Activated CD4-positive, CD25-positive, alpha-beta regulatory T cell treated with anti-CD3 and anti-CD28 coated beads, Interleukin-2, amount 50 U/mL, for 16 hours (primary cell): Measurements from ENCODE around the gene CCNL2.
"Not testable (repeated sequence)": the region's sequence is repeated elsewhere in the genome, so short reads cannot be mapped to it uniquely, and the experiment has no call there.

Experiments used
- DNase-seq: peaks from one replicate; pipeline ENCODE4 v3.0.0-alpha.2; 2020; ENCODE audit warnings: low read depth, low spot score

Gene CCNL2

GRCh38 chr1:1373815-1374588, 25.1 kb downstream of the CCNL2 start:
- no peak for DNase-seq

GRCh38 chr1:1373051-1373814, 25.9 kb downstream of the CCNL2 start:
- no peak for DNase-seq

DNA sequence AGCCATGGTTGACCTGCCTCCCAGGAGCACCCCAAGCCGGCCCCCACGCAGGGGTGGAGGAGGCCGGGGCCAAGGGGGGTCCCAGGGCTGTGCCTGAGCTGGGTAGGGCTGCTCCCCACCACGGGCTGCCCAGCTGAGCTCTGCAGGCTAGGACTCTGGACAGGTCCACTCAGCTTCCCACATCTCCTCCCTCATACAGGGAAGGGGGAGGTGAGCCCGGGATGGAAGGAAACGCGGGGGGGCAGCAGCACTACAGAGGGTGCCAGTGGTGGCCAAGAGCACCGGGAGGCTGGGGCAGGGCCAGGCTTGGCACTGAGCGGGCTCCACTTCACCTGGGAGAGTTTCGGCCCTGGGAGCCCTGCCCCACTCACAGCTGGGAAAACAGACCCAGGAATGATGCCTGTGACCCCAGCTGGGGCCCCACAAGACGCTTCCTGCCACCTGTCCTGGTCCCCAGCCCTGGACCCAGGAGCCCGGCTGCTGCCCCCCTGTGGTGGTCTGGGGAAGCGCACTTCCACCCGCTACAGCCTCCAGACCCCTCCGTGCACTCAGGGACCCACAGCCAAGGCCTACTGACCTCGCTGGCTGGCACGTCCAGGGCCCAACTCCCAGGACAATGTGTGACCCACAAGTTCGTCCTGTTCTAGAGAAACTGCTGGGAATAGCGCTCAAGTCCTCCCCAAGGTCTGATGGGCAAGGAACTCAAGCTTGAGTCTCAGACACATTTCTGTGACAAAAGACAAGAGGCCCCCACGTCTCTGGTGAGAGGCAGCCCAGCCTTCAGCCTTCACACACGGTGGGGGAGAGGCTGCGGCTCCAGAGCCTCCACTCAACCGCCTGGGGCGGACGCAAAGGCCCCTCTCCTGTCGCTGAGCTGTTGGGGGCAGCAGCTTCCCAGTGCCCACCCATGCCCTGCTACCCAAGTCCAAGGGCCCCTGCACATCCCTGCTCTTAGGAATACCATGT, 27.1 kb downstream of the CCNL2 start:
- peak; percentile 58 for DNase-seq

DNA sequence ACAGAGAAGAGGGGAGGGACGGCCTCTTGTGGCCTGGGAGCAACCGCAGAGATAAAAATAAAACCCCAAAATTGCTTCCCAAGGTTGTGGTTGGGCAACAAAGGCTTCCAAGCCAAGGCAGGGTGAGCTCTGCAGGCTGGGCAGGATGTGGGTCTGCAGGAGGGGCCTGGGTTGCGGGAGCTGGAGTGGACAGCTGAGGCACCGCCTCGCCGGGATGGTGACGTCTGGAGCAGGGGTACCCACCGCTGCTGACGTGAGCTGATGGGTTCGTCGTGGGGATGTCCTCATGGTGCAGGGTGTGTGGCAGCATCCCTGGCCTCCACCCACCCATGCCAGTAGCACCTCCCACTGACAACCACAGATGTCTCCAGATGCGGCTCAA, 27.8 kb downstream of the CCNL2 start:
- no peak for DNase-seq

DNA sequence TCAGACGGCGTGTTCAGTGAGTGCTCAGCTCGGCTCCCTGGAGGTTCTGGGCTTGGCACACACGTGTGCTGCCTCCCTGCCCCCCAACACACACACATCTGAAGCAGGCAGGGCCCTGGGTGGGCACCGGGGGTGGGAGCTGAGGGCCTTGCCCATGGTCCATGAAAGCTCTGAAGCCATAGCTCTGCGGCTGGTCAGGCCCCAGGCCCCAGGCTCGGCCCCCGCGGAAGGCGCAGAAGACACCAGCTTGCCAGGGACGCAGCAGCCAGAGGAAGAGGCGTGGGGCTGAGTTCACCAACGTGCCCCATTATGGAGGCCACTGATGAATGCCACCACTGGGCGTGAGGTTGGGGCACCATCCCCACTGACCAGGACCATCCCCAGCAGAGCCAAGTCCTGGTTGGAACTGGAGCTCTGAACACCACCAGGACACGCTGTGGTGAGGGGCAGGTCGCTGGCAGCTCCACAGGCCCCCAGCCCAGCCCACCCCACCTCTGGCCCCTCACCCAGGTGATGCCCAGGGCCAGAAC, 28.3 kb downstream of the CCNL2 start:
- DNase-seq = no peak

DNA sequence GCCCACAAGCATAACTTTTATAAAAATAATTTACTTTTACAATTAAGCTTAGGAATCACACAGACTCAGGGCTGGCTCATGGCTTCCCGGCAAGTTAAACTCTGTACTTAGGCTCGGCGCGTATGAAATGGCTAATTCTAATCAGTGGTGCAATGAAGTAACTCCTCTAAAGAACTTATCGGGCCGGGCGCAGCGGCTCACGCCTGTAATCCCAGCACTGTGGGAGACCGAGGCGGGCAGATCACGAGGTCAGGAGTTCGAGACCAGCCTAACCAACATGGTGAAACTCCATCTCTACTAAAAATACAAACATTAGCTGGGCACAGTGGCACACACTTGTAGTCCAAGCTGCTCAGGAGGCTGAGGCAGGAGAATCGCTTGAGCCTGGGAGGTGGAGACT, 29.0 kb downstream of the CCNL2 start:
- DNase-seq = not testable (repeated sequence)

GRCh38 chr1:1367315-1367714, 31.8 kb downstream of the CCNL2 start:
- DNase-seq = no peak

DNA sequence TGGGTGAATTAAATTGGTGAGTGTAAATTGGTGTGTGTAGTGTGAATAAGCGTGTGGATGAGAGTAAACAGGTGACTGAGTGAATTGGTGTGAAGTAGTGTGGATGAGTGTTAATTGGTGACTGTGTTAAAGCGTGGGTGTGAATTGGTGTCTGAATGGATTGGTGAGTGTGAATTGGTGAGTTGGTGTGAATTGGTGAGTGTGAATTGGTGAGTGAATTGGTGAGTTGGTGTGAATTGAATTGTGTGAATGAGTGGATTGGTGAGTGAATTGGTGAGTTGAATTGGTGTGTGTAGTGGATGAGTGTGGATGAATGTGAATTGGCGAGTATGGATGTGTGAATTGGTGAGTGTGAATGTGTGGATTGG, 32.5 kb downstream of the CCNL2 start:
- DNase-seq = no peak

- DNase-seq = no peak
These were observed 33.0 kb downstream of the CCNL2 start for GRCh38 chr1:1365875-1366698.

DNA sequence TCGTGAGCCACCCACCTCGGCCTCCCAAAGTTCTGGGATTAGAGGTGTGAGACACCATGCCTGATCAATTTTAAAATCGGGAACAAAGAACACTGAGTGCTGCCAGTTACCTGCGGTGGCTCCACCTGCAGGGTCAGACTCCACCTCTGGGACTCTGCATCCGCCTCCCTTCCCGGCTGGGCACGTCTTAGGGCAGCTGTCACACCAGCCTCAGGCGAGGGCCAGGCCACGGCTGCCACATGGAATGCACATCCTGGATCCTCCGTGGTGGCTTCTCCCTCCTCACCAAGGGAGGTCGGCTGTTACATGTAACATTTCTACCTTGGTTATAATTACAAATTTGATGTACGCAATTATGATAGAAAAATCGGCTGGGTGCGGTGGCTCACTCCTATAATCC, 34.9 kb downstream of the CCNL2 start:
- no peak for DNase-seq

GRCh38 chr1:1361982-1362423, 37.1 kb downstream of the CCNL2 start:
- no peak for DNase-seq

- no peak for DNase-seq
These were observed 37.7 kb downstream of the CCNL2 start for GRCh38 chr1:1361233-1361981.

- DNase-seq = no peak
These were observed 38.5 kb downstream of the CCNL2 start for GRCh38 chr1:1360506-1361169.

DNA sequence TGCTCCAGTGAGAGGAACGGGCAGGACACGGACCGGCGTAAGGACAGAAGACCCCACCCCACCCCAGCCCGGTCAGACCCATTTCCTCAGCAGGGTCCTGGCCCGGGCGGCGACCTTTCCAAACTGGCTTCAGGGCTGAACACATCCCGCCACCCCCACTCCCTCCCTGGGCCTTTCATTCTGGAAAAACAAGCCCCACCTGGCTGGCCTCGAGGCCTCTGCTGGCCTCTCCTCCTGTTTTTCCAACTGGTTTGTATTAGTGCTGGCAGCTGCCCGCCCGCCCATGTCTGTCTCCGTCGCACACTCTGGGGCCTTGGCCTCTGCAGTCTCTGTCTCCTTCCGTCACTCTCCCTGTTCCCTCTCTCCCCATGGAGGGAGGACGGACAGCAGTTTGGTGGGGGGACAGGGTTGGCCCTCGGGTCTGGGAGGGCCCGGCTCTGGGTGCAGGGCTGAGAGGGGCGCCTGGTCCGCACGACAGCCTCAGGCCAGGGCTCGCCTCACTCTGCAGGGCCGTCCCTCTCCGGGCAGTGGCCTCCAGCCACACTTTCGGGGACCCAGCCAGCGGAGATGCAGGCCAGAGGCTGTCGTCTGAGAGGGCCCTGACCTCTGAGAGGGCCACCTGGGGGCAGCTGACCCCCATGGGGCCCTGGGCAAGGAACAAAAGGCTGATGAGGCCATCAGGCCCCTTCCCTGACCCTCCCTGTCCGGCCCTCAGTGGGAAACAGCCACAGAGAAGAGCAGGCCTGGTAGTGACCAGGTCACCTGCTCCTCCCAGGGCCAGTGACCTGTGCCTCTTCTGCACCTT, 39.3 kb downstream of the CCNL2 start:
- DNase-seq = no peak

- DNase-seq = no peak
These were observed 39.8 kb downstream of the CCNL2 start for GRCh38 chr1:1359308-1359663.

DNA sequence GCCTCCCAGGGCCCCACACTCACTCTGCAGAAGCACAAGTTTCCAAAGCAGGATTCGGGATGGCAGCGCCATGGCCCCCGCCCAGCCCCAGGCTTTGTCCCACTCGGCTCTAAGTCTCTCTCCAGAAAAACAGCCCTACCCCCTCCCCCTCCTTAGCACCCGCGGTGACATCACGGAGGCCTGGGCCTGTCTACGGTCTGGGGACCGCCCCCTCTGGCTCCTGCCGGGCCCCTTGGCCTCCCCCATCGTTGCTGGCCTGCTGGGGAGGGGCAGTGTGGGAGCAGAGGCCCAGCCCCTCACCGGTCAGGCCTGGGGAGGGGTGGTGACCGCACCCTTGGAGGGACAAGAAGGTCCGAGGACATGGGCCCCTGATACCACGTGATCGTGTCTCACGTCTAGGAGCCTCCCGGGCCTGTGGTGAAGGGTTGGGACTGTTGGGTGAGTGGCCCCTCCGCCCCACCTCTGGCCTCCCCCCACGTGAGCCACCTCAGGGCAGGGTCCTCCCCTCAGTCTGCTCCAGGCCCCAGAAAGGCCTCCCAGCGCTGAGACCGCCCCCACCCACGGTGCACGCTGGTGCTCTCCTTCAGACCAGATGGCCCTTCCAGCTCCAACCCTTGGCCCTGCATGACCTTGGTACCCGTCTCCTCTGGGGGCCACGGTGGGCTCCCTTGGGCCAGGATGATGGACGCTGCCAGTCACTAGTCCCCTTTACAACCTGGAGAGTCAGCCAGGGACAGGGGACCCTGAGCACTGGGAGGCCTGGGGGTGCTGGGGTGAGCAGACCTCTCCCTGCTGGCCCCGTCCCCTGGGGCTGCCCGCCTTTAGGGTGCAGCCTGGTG, 40.5 kb downstream of the CCNL2 start, which contains the start of gene MXRA8:
Gene MXRA8, minus strand, starts transcription at position 123 of the 839 bp plus-strand sequence. Its CDS starts 51 bp downstream, at position 72.
- DNase-seq = no peak

GRCh38 chr1:1357871-1358432, 41.2 kb downstream of the CCNL2 start:
- DNase-seq = no peak
